Anterior cingulate cortex (tissue), 58 donors: ENCODE data around the gene TSHZ3.

Source experiments
- DNase-seq, 58 donors: peaks; one replicate each; lab custom pipeline; 2025; lab: John Stamatoyannopoulos, UW

Gene TSHZ3

GRCh38 chr19:31340042-31341025 lies 8.9 kb downstream of the TSHZ3 start:
- DNase-seq, result no peak

GRCh38 chr19:31339411-31339810 lies 9.8 kb downstream of the TSHZ3 start:
- DNase-seq, result no peak

DNA sequence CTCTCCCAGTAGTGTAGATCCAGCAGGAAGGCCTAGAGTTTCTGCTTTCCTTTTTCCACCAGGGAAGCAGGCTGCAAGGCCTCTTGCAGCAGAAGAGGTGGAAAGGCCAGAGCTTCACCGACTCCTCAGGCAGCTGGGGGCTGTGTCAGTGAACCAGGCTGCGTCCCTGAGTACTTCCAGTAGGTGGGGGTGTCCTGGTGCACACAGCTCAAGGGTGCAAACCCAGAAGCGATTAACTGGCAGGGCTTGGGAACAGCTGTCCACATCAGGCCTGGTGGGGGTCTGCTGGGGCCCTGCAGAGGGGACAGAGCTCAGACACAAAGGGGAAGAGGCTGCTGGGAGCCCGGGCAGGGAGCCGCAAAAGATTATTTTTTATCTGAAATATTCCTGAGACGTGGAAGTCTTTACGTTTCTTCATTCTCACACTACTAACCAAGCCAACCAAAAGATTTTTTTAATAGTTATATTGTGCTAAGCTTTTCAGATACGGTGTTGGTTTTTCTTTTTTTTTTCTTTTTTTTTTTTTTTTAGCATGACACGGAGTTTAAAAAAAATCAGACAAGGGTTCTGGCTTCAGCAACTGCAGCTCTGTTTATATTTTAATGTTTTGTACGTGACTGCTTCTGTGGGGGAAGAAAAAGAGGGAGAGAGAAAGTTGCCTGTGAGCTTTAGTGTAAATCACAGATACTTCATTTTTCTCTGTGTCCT lies 11.0 kb downstream of the TSHZ3 start:
- no peak for DNase-seq

- DNase-seq, result no peak
These were observed 12.0 kb downstream of the TSHZ3 start for GRCh38 chr19:31337008-31337914.

DNA sequence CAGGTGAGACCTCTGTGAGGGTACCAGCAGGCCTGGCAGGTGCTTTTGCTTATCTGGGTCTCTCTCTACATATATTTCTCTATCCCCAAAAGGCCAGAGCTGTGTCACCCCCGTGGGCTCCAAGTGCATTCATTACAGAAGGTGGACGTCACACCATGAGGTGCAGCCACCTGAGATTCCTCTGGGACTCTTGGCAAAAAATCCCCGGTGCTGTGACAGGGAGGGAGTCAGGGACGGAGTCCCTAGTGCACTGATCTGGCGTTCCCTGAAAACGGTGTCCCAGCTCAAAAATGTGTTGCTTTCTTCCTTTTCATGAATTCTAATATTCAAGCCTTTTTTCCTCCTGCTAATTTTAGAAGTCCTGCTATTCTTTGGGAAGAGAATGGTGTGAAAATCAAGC lies 13.5 kb downstream of the TSHZ3 start:
- DNase-seq, result no peak

DNA sequence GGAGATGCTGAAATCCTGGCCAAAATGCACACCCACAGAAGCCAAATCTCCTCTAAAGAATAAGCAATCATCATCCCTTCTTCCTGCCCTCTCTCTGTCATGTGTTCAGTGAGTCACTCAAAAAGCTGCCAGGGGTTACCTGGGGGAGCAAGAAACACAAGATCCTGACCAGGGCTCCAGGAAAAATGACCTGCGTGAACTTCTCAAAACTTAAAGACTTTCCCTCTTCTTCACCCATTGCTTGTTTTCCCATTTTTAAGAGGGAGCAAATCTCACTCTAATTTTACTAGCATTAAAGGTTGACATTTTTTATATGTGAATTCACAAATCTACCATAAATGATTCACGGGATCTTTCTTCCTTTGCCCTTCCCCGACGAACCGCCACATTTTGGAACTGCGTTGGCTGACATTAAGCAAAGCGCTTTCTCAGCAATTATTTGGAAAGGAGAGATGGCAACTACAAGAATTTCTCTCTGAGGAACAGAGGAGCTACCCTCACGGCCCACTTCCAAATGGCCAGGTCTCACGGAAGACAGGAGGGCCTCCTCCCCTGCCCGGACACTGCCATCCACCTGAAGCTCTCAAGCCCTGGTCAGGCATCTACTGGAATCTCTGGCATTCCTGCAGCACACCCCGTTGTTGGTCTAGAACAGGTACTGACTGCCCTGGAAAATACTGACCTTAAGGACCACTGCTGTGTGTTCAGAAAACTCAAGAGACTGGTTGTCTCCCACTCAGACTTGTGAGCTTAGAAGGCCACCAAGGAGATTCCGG lies 14.2 kb downstream of the TSHZ3 start:
- DNase-seq, result no peak

- DNase-seq, result no peak
These were observed 15.0 kb downstream of the TSHZ3 start for GRCh38 chr19:31334101-31334848.

DNA sequence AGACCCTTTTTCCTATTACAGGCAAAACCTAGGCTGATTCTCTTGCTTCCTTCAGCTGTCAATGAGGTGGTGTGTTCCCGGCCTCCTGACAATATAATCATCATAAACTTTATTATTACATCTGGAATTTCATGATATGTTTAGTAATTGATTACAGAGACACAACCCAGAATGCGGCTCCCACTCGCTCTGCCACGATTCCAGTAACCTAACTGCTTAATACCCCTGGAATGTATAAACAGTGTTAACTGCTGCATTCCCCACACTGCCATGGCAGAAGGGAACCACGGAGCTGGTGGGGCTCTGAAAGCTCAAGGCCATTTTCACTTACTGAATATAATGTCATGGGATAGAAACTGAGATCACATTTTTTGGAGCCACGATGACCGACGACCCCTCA lies 17.1 kb downstream of the TSHZ3 start:
- DNase-seq, result no peak

- DNase-seq, result no peak
These were observed 17.7 kb downstream of the TSHZ3 start for GRCh38 chr19:31331536-31331935.

- DNase-seq, result no peak
These were observed 18.5 kb downstream of the TSHZ3 start for GRCh38 chr19:31330761-31331160.

DNA sequence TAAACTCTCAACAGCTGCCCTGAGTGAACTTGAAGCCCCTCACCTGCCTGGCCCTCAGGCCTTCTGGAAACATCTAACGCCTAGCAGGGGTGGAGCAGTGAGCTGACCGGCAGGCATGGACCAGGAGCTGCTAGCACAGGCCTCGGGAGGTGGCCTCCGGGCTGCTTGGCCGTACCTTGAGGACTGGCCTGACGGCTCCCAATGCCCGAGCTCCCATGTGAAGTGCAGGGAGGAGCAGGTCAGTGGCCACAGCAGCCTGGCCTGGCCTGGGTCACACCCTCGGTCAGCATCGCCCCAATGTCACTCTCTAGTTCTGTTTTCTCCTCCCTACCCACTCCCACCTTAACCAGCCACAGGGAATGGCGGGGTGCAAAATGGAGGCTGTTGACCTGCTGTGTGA lies 19.0 kb downstream of the TSHZ3 start:
- DNase-seq, result no peak

DNA sequence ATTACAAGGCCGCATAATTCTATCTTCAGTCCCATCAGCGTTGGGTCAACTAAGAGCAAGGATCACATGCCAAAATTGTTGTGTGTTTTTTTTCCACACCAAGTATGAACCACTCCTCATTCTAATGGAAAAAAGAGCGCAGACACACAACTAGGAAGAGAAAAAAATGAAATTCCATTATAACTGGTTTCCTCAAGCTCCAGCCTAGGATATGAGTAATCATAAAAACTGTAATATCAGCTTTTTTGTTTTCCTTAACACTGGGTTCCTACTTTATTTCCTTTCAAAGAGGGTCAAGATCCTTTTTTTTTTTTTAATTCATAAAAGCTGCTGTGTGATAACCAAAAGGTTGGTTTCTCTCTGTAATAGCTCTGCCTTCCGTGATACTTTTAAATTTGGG lies 19.4 kb downstream of the TSHZ3 start:
- DNase-seq, result no peak

- DNase-seq, result no peak
These were observed 21.0 kb downstream of the TSHZ3 start for GRCh38 chr19:31328238-31328637.

- DNase-seq, result no peak
These were observed 22.8 kb downstream of the TSHZ3 start for GRCh38 chr19:31326329-31327028.

DNA sequence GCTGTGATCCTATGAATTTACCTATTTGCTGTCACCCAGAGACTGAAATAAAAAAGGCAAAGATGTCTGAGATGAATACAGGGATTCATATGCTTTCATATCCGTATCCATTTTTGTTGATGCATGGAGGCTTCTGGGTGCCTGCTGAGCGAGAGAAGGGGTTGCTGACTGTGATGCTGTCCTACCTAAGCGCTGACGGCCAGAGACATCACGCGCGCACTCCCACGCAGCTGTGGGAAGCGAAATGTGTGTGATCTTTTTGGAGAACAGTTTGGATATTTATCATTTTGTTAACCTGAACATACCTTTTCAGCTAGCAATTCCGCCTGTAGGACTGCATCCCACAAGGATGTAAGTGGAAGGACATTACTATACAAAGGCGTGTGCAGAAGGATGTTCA lies 23.9 kb downstream of the TSHZ3 start:
- DNase-seq, result peak in 1 of 58 donors; percentile 23

GRCh38 chr19:31319465-31319864 lies 29.8 kb downstream of the TSHZ3 start:
- DNase-seq, result no peak

DNA sequence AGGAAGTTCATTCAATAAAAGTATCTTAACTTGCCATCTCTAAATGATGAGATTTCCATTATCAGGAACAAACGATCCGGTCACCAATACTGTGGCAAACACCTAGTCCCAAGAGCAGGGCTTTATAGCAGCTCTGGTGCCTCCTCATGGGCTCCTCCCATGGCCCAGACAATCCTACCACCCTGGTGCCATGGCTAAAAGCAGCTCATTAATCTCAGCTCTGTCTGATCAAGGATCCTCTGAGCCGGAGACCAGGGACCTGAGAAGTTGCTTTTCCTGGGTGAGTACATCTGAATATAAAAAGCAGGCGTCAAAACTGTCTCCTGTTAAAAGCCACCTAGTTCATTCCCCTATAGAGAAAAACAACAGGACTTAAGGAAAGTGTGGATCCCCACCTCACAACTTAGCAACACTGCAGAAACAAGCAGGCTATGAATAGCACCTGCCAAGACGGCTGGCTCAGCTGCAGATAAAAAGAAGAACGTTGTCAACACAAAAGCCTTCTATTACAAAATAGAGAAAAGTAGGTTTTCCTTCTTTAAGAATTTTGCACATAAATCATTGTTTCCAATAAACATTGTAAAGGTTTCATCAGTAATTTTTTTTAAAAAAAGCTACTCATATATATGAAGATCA lies 30.3 kb downstream of the TSHZ3 start:
- DNase-seq, result peak in 1 of 58 donors; percentile 31

- no peak for DNase-seq
These were observed 31.7 kb downstream of the TSHZ3 start for GRCh38 chr19:31317570-31317969.
